ENCODE data around the gene FUT8. TPM values are rescaled to one million over a fixed set of nuclear protein-coding genes. Genes with fewer than 3 reads are reported as not detected.

The FUT8 gene
- total and polyA plus RNA-seq, 4 donors = 1.1 to 14.1 (median 4.0) TPM

- H3K27ac ChIP-seq (ENCODE audit: low read depth in 1 of 2, low read length in 2 of 2) = no peak overlapping the region
- no peak overlapping the region for H3K9ac ChIP-seq (ENCODE audit: low read depth in 1 of 2, low read length in 2 of 2)
- TF ChIP-seq ZBTB33 (IDR thresholded peaks at IDR 0.05) = no peak
- no peak for TF ChIP-seq ATF3 (IDR thresholded peaks at IDR 0.05)
- no peak for TF ChIP-seq MAX (IDR thresholded peaks at IDR 0.05)
- no peak for TF ChIP-seq JUND (IDR thresholded peaks at IDR 0.05)
- TF ChIP-seq FOXA2 (IDR thresholded peaks at IDR 0.05) = no peak
- no peaks in the 10 kb centered on the region for H3K36me3 ChIP-seq (ENCODE audit: control insufficient read depth in 4 of 4, insufficient read depth in 3 of 4, low read depth in 1 of 4, low read length in 3 of 4)
- no peaks in the 10 kb centered on the region for H3K9me3 ChIP-seq (ENCODE audit: control insufficient read depth in 4 of 4, low read length in 3 of 4)
- 75% methylated on average over 5 of the region's 5 CpGs for WGBS
- DNase-seq (ENCODE audit: low spot score) = no peak
- no peaks in the 10 kb centered on the region for H3K27me3 ChIP-seq (ENCODE audit: control insufficient read depth in 4 of 4, insufficient read depth in 4 of 4, low read length in 3 of 4)
- no peak overlapping the region for H3K4me3 ChIP-seq (ENCODE audit: low read depth in 1 of 3, low read length in 3 of 3)
- H3K4me1 ChIP-seq (ENCODE audit: control insufficient read depth in 4 of 4, insufficient read depth in 4 of 4, low read length in 3 of 4) = no peaks in the 10 kb centered on the region
These were observed 58.7 kb downstream of the FUT8 start for GRCh38 chr14:65471038-65471878.

GRCh38 chr14:65472189-65472588, 59.7 kb downstream of the FUT8 start:
- Histone ChIP-seq H3K27ac (ENCODE audit: low read depth in 1 of 2, low read length in 2 of 2) (no peak overlapping the region), H3K4me3 (ENCODE audit: low read depth in 1 of 3, low read length in 3 of 3) (no peak overlapping the region), H3K36me3 (ENCODE audit: control insufficient read depth in 4 of 4, insufficient read depth in 3 of 4, low read depth in 1 of 4, low read length in 3 of 4) (no peaks in the 10 kb centered on the region), H3K27me3 (ENCODE audit: control insufficient read depth in 4 of 4, insufficient read depth in 4 of 4, low read length in 3 of 4) (no peaks in the 10 kb centered on the region), H3K9me3 (ENCODE audit: control insufficient read depth in 4 of 4, low read length in 3 of 4) (no peaks in the 10 kb centered on the region), H3K9ac (ENCODE audit: low read depth in 1 of 2, low read length in 2 of 2) (no peak overlapping the region), H3K4me1 (ENCODE audit: control insufficient read depth in 4 of 4, insufficient read depth in 4 of 4, low read length in 3 of 4) (no peaks in the 10 kb centered on the region)
- no peak for DNase-seq (ENCODE audit: low spot score)
- TF ChIP-seq YY1 (IDR thresholded peaks at IDR 0.05) (no peak), SP1 (IDR thresholded peaks at IDR 0.05) (no peak), HNF4G (IDR thresholded peaks at IDR 0.05) (no peak), FOXA2 (IDR thresholded peaks at IDR 0.05) (no peak), ZBTB33 (IDR thresholded peaks at IDR 0.05) (no peak), REST (IDR thresholded peaks at IDR 0.05) (no peak), MAX (IDR thresholded peaks at IDR 0.05) (no peak), CTCF (IDR thresholded peaks at IDR 0.05; ENCODE audit: low read depth, low read length, missing input control) (no peak), ATF3 (IDR thresholded peaks at IDR 0.05) (no peak), RAD21 (IDR thresholded peaks at IDR 0.05) (no peak)

All from liver (tissue), 9 donors.